SK-N-SH treated with all-trans-retinoic acid at 6 μM for 48 hours (cell line): Measurements from ENCODE around the gene HUS1.

Source experiments
- ATAC-seq: fragments of 200-7000 bp; cut with Tn5 transposase; 3 replicates; pipeline ENCODE4 v1.9.1; 2020; ENCODE audit warnings: mild to moderate bottlenecking, moderate library complexity
- ARNTL ChIP-seq: fragments of 450-650 bp; formaldehyde crosslinking; IDR thresholded peaks from 2 replicates; pipeline ENCODE4 v1.5.0; 2020; ENCODE audit warnings: low read depth, mild to moderate bottlenecking, moderate library complexity, borderline replicate concordance
- BACH2 ChIP-seq: fragments of 250-450 bp; sonication (Bioruptor Pico); IDR thresholded peaks from 2 replicates; pipeline ENCODE4 v1.9.0; 2021; ENCODE audit warnings: mild to moderate bottlenecking, borderline replicate concordance
- CSDC2 ChIP-seq: fragments of 250-450 bp; sonication (Bioruptor Pico); IDR thresholded peaks from 2 replicates; pipeline ENCODE4 v1.5.0; 2020; ENCODE audit warnings: mild to moderate bottlenecking, moderate library complexity
- CSRNP3 ChIP-seq: fragments of 250-450 bp; sonication (Bioruptor Pico); IDR thresholded peaks from 2 replicates; pipeline ENCODE4 v1.5.1; 2021; ENCODE audit warnings: mild to moderate bottlenecking, moderate library complexity
- GLIS3 ChIP-seq: fragments of 250-450 bp; sonication (Bioruptor Pico); IDR thresholded peaks from 2 replicates; pipeline ENCODE4 v1.5.0; 2020; ENCODE audit warnings: mild to moderate bottlenecking, moderate library complexity
- ISL1 ChIP-seq: fragments of 250-450 bp; sonication (Bioruptor Pico); IDR thresholded peaks from 2 replicates; pipeline ENCODE4 v2.1.2; 2022; ENCODE audit warnings: mild to moderate bottlenecking, moderate library complexity
- OSR1 ChIP-seq: fragments of 250-450 bp; sonication (Bioruptor Pico); IDR thresholded peaks from 2 replicates; pipeline ENCODE4 v1.8.0; 2022; ENCODE audit warnings: moderate library complexity, mild to moderate bottlenecking, inconsistent platforms
- PATZ1 ChIP-seq: fragments of 250-450 bp; sonication (Bioruptor Pico); IDR thresholded peaks from 2 replicates; pipeline ENCODE4 v1.8.0; 2020; ENCODE audit warnings: mild to moderate bottlenecking, moderate library complexity, borderline replicate concordance
- POU6F1 ChIP-seq: fragments of 250-450 bp; sonication (Bioruptor Pico); IDR thresholded peaks from 2 replicates; pipeline ENCODE4 v1.8.0; 2021; ENCODE audit warnings: low read depth, mild to moderate bottlenecking, moderate library complexity, borderline replicate concordance
- PPARA ChIP-seq: fragments of 250-450 bp; sonication (Bioruptor Pico); IDR thresholded peaks from 2 replicates; pipeline ENCODE4 v1.5.0; 2020; ENCODE audit warnings: mild to moderate bottlenecking, borderline replicate concordance
- RARB ChIP-seq: fragments of 250-450 bp; sonication (Bioruptor Pico); IDR thresholded peaks from 2 replicates; pipeline ENCODE4 v1.8.0; 2021; ENCODE audit warnings: mild to moderate bottlenecking, moderate library complexity
- SNAI2 ChIP-seq: fragments of 250-450 bp; sonication (Bioruptor Pico); IDR thresholded peaks from 2 replicates; pipeline ENCODE4 v1.5.0; 2020; ENCODE audit warnings: mild to moderate bottlenecking, moderate library complexity
- TCF4 ChIP-seq: fragments of 250-450 bp; sonication (Bioruptor Pico); IDR thresholded peaks from 2 replicates; pipeline ENCODE4 v1.8.0; 2021; ENCODE audit warnings: mild to moderate bottlenecking, moderate library complexity, borderline replicate concordance
- TOX ChIP-seq: fragments of 250-450 bp; sonication (Bioruptor Pico); IDR thresholded peaks from 2 replicates; pipeline ENCODE4 v1.8.0; 2021; ENCODE audit warnings: mild to moderate bottlenecking, moderate library complexity, borderline replicate concordance
- ZC3H10 ChIP-seq: fragments of 250-450 bp; sonication (Bioruptor Pico); IDR thresholded peaks from 2 replicates; pipeline ENCODE4 v1.5.1; 2021; ENCODE audit warnings: mild to moderate bottlenecking, moderate library complexity
- ZFP3 ChIP-seq: fragments of 250-450 bp; sonication (Bioruptor Pico); IDR thresholded peaks from 2 replicates; pipeline ENCODE4 v1.5.0; 2020; ENCODE audit warnings: mild to moderate bottlenecking, moderate library complexity
- ZFP30 ChIP-seq: fragments of 450-650 bp; formaldehyde crosslinking; IDR thresholded peaks from 2 replicates; pipeline ENCODE4 v1.5.0; 2022; ENCODE audit warnings: mild to moderate bottlenecking, moderate library complexity
- ZNF565 ChIP-seq: fragments of 450-650 bp; formaldehyde crosslinking; conservative IDR thresholded peaks from 2 replicates; pipeline ENCODE4 v1.5.0; 2020; ENCODE audit warnings: low read depth, mild to moderate bottlenecking, moderate library complexity
- ZNF70 ChIP-seq: fragments of 450-650 bp; formaldehyde crosslinking; IDR thresholded peaks from 2 replicates; pipeline ENCODE4 v1.5.0; 2020; ENCODE audit warnings: mild to moderate bottlenecking, moderate library complexity
- TF ChIP-seq, protein P1 (sequence below): fragments of 250-450 bp; sonication (Bioruptor Pico); IDR thresholded peaks from 2 replicates; pipeline ENCODE4 v1.5.1; 2020; ENCODE audit warnings: low read depth, mild to moderate bottlenecking, moderate library complexity
- TF ChIP-seq, protein P2 (sequence below): fragments of 250-450 bp; sonication (Bioruptor Pico); IDR thresholded peaks from 2 replicates; pipeline ENCODE4 v1.5.0; 2020; ENCODE audit warnings: mild to moderate bottlenecking, moderate library complexity

HUS1 gene

DNA sequence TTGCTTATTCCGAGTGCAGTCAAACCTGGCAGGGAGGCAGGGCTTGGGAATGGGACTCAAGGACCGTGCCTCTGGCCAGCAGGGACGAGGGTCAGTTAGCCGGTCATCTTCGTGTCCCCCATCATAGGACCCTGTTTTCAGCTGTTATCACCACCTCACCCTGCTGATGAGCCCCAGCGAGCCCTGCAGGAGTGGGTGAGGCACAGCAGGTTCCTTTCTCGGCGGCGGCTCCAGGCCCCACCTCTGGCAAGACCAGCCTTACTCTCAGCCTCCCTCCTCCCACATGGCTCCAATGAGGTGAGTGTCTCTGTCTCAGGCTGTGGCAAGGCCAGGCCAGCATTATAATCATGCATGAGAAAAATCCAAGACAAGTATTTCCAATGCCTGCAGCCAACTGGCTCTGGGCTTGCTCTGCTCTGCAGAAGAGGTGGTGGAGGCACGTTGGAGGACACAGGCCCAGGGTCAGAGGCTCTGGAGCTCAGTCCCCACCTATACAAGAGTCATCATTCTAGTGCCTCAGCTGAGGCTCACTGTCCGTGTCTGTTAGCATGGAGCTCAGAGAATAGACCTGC lies 46.9 kb downstream of the HUS1 start:
- ATAC-seq = no peak
- TF ChIP-seq ARNTL (no peak), CSRNP3 (CRISPR knock-in tag) (no peak), CSDC2 (CRISPR knock-in tag) (no peak), PATZ1 (CRISPR knock-in tag) (no peak), TOX (no peak), ISL1 (no peak), ZFP30 (CRISPR knock-in tag) (no peak), BACH2 (CRISPR knock-in tag) (no peak), ZFP3 (CRISPR knock-in tag) (no peak), POU6F1 (no peak), GLIS3 (CRISPR knock-in tag) (no peak), ZNF70 (CRISPR knock-in tag) (no peak), PPARA (CRISPR knock-in tag) (no peak), SNAI2 (CRISPR knock-in tag) (no peak), TCF4 (CRISPR knock-in tag) (no peak)
- TF ChIP-seq, protein P1, sequence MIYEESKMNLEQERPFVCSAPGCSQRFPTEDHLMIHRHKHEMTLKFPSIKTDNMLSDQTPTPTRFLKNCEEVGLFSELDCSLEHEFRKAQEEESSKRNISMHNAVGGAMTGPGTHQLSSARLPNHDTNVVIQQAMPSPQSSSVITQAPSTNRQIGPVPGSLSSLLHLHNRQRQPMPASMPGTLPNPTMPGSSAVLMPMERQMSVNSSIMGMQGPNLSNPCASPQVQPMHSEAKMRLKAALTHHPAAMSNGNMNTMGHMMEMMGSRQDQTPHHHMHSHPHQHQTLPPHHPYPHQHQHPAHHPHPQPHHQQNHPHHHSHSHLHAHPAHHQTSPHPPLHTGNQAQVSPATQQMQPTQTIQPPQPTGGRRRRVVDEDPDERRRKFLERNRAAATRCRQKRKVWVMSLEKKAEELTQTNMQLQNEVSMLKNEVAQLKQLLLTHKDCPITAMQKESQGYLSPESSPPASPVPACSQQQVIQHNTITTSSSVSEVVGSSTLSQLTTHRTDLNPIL (CRISPR knock-in tag) = no peak
- TF ChIP-seq, protein P2, sequence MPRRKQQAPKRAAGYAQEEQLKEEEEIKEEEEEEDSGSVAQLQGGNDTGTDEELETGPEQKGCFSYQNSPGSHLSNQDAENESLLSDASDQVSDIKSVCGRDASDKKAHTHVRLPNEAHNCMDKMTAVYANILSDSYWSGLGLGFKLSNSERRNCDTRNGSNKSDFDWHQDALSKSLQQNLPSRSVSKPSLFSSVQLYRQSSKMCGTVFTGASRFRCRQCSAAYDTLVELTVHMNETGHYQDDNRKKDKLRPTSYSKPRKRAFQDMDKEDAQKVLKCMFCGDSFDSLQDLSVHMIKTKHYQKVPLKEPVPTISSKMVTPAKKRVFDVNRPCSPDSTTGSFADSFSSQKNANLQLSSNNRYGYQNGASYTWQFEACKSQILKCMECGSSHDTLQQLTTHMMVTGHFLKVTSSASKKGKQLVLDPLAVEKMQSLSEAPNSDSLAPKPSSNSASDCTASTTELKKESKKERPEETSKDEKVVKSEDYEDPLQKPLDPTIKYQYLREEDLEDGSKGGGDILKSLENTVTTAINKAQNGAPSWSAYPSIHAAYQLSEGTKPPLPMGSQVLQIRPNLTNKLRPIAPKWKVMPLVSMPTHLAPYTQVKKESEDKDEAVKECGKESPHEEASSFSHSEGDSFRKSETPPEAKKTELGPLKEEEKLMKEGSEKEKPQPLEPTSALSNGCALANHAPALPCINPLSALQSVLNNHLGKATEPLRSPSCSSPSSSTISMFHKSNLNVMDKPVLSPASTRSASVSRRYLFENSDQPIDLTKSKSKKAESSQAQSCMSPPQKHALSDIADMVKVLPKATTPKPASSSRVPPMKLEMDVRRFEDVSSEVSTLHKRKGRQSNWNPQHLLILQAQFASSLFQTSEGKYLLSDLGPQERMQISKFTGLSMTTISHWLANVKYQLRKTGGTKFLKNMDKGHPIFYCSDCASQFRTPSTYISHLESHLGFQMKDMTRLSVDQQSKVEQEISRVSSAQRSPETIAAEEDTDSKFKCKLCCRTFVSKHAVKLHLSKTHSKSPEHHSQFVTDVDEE = no peak

- ATAC-seq = peak; percentile 64
- TF ChIP-seq, protein P2 = no peak
- TF ChIP-seq ZFP3 (CRISPR knock-in tag) (no peak), ZNF565 (CRISPR knock-in tag) (no peak), PATZ1 (CRISPR knock-in tag) (no peak), POU6F1 (no peak), SNAI2 (CRISPR knock-in tag) (no peak), OSR1 (CRISPR knock-in tag) (no peak), PPARA (CRISPR knock-in tag) (no peak), ZC3H10 (CRISPR knock-in tag) (no peak), ZNF70 (CRISPR knock-in tag) (no peak), ARNTL (no peak), RARB (CRISPR knock-in tag) (no peak)
- TF ChIP-seq, protein P1 (CRISPR knock-in tag) = no peak
Measured at GRCh38 chr7:47932016-47932415, 47.4 kb downstream of the HUS1 start.
